OCI-LY1 (cell line): ENCODE measurements around the gene HOXD4.

Experiments
- EZH2 ChIP-seq: fragments of 200-600 bp; sonication (generic), shearing (Covaris generic); IDR thresholded peaks from 2 replicates; pipeline ENCODE4 v1.8.0; 2017; ENCODE audit warnings: borderline replicate concordance, mixed run types, mild to moderate bottlenecking, antibody characterized with exemption, low read length, moderate library complexity, mixed read lengths
- TF ChIP-seq, protein P1 (sequence below): fragments of 200-600 bp; sonication (generic), shearing (Covaris generic); IDR thresholded peaks from 2 replicates; pipeline ENCODE4 v1.5.1; 2017; ENCODE audit warnings: mild to moderate bottlenecking, antibody characterized with exemption, low read length, moderate library complexity, mixed read lengths

DNA sequence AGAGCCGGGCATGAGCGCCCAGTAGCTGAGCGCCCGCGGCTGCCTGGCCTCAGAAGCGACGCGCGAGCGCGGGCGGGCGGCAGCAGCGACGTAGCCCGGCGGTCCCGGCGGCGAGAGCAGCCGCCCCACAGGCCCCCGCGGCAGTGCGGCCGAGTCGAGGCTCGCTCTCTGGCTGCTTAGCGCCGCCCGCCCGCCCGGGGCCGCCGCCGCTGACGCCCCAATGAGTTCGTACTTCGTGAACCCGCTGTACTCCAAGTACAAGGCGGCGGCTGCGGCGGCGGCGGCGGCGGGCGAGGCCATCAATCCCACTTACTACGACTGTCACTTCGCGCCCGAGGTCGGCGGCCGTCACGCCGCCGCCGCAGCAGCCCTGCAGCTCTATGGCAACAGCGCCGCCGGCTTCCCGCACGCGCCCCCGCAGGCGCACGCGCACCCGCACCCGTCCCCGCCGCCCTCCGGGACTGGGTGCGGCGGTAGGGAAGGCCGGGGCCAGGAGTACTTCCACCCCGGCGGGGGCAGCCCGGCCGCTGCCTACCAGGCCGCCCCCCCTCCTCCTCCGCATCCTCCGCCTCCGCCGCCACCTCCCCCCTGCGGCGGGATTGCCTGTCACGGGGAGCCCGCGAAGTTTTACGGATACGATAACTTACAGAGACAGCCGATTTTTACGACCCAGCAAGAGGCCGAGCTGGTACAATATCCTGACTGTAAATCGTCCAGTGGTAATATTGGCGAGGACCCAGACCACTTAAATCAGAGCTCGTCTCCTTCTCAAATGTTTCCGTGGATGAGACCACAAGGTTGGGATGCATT, 21.0 kb upstream of the HOXD4 start:
- TF ChIP-seq, protein P1, sequence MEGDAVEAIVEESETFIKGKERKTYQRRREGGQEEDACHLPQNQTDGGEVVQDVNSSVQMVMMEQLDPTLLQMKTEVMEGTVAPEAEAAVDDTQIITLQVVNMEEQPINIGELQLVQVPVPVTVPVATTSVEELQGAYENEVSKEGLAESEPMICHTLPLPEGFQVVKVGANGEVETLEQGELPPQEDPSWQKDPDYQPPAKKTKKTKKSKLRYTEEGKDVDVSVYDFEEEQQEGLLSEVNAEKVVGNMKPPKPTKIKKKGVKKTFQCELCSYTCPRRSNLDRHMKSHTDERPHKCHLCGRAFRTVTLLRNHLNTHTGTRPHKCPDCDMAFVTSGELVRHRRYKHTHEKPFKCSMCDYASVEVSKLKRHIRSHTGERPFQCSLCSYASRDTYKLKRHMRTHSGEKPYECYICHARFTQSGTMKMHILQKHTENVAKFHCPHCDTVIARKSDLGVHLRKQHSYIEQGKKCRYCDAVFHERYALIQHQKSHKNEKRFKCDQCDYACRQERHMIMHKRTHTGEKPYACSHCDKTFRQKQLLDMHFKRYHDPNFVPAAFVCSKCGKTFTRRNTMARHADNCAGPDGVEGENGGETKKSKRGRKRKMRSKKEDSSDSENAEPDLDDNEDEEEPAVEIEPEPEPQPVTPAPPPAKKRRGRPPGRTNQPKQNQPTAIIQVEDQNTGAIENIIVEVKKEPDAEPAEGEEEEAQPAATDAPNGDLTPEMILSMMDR: no peak
- TF ChIP-seq EZH2: no peak
